Right renal cortex interstitium (tissue), 3 donors: Measurements from ENCODE around the gene TECPR1. TPM values are rescaled to one million over a fixed set of nuclear protein-coding genes. Genes with fewer than 3 reads are reported as not detected.

Experiments
- DNase-seq, 3 donors: peaks; one replicate each; pipeline ENCODE4 v3.0.0-alpha.2; 2013; ENCODE audit warnings: low read depth in 3 of 3, low spot score in 2 of 3
- polyA plus RNA-seq, 3 donors: library from polyadenylated mRNA; unstranded; fragments of 120-200 nt; gene quantifications; one replicate each; pipeline ENCODE4 v1.2.1, GENCODE V29; 2013; ENCODE audit not compliant: insufficient read length in 3 of 3

The TECPR1 gene
- polyA plus RNA-seq, result 10 to 100 TPM; 12.1 to 14.2 (median 13.2) TPM

- DNase-seq, result peak; percentile 62 to 85 (median 70)
Observed at GRCh38 chr7:98251601-98252424, at the start of gene TECPR1. TSS of gene TECPR1 (minus strand) at chr7:98252232. CDS start at chr7:98246146, 6,086 bp downstream.

- no peak for DNase-seq
Observed at GRCh38 chr7:98300595-98301372, 48.8 kb upstream of the TECPR1 start.

- DNase-seq, result no peak
Observed at GRCh38 chr7:98297626-98298286, 45.7 kb upstream of the TECPR1 start.

DNA sequence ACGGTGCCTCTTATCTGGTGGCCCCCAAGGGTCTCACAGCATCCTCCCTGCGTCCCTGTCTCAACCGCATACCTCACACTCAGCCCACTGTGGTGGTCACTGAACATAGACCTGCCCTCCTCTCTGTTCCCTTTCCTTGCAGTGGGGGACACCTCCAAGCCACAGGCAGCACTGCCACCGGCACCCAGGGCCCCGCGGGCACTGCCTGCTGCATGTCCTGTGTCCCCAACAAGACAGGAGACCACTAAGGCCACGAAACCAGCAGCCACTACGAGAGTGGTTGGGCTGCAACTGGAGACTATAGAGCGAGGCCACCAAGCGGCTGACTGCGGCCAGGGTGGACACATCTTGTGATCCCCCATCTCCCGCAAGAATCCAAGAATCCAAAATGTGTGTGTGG is 44.8 kb upstream of the TECPR1 start:
- no peak for DNase-seq

GRCh38 chr7:98295467-98296192 is 43.6 kb upstream of the TECPR1 start:
- no peak for DNase-seq

GRCh38 chr7:98294798-98295382 is 42.9 kb upstream of the TECPR1 start:
- no peak for DNase-seq

DNA sequence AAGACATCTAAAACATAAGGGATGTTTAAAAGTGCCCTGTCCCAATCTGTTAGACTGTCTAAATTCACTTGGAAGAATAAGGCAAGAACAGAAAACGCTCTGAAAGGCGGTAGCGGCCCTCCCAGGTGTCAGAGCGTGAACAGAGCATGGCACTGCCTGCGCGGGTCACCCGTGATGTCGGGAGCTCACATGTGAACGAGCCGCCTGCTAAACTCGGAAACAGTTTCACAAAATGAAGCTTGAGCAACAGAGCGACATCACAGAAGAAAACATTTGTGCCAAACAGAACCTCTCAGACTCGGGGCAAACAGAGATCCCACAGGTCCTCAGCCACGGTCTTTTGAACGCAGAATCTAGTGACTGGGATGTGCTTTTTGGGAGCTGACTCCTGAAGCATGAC is 42.3 kb upstream of the TECPR1 start:
- DNase-seq, result no peak

DNA sequence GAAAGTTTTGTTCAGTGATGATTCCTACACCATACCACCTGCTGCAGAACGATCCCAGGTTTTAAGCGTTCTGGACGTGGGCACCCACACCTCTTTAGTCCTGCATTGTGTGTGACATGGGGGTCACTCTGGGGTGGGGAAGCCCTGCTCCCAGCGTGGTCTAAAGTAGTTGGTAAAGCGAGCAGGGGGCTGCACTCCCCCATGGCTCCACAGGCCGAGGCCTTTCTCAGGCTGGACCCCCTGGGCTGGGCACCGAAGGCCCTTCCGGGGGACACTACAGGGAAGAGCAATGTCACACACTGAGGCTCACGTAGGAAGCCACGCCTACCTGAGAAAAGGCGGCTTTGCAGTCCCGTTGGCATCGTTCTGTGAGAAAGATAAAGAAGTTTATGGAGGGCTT is 41.7 kb upstream of the TECPR1 start:
- no peak for DNase-seq

DNA sequence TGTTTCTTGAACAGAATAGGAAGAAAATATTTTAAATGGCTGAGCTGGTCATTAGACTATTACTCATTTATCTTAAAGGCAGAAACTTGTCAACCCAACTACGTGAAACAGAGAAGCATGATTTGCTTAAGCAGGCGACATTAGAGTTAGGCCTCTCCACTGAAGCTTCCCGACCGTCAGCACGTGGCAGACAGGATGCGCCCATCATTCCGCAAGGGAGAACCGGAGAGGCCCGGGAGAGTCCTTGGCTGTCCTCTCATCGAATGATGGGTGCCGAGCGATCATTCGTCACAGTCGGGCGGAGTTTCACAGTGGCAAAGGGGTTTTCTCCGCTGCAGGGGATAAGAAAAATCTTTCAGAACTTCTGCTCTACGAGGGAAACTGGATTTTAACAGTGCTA is 41.2 kb upstream of the TECPR1 start:
- no peak for DNase-seq

DNA sequence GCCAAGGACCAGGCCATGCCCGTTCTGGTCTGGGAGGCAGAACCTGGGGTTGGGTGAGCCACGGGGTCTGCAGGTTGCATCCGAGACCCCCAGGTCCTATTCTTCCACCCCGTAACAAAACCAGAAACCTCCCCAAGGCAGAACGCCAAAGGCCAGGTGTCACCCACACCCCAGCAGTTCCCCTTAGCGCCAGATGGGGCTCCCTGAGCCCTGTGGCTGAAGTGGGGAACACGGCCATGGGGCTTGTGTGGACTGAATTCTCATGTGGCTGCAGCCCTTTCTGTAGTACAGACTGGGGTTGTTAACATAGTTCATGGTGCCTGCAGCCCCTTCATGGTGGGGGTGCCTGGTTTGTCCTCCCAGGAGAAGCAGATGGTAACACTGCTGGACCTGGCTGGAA is 39.7 kb upstream of the TECPR1 start:
- no peak for DNase-seq

GRCh38 chr7:98289333-98289875 is 37.4 kb upstream of the TECPR1 start:
- no peak for DNase-seq

GRCh38 chr7:98288064-98288823 is 36.2 kb upstream of the TECPR1 start:
- no peak for DNase-seq

DNA sequence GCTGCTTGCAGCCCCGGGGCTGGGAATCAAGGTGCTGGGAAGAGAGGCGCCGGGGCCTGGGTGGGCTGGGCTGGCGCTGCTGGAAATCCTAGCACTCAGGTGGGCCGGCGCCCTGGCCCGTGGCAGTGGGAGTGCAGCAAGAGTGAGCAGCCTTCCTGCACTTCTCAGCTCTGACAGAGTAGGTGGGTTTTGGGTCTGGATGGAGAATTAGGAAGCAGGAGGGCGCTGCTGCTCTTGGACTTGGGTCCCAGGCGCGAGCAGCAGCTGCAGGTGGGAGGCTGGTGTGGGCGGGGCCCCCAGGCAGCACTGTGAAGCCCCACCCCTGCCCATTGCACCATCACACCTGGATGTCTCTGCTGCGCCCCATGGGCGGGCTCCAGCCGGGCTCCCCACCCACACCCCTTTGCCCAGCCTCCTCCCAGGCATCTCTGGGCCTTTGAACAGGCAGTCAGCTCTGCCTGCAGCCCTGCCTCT is 35.5 kb upstream of the TECPR1 start:
- no peak for DNase-seq

GRCh38 chr7:98286701-98287485 is 34.9 kb upstream of the TECPR1 start:
- no peak for DNase-seq

DNA sequence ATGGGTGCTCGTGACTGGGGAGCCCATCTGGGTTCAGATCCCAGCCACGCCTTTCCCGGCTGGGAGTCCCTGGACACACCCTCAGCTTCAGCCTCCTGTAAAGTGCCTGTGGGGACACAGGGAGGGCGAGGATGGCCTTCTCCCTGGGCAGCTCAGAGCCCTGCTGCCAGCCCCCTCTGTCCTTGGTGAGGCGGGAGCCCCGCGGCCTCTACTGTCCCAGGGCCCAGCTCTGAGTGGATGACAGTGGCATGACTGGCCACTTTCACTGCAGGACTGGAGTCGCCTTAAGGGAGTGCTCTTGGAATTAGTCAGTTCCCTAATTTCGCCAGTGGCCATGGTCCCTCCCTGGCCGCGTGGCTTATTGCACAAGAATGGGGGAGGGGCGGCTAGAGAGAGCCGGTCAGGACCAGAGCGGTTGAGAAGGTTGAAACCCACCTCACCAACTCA is 34.1 kb upstream of the TECPR1 start:
- no peak for DNase-seq

- DNase-seq, result no peak
Observed at GRCh38 chr7:98285157-98286092, 33.4 kb upstream of the TECPR1 start.

DNA sequence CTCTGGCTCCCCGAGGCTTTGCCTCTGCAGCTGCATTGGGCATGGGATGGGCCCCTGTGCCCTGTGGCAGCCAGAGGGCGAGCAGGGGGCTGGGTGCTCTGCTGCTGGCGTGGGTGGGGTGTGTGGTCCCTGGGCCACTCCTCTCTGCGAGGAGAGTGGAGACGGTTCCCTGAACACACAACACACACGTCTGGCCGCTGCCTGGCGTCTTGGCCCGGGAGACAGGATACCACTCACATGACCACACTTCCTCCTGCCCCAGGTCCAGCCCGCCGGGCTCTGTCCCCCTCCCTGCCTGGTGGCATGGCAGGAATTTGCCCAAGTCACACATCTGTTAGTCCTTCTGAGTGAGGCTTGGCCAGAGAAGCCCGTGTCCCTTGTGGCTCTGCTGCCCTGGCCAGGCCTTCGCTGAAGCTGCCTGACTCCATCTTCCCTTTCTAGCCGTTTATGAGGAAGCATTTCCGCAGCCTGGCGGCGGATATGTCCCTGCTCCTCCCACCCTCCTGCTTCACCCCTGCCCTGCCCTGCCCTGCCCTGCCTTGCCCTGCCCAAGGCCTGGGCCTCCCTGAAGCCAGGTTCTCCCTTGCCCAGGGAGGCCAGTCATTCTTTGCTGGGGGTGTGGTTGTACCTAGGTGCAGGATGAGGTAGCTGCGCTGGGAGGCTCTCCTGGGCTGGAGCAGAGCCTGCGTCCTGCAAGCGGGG is 32.5 kb upstream of the TECPR1 start:
- no peak for DNase-seq
